ENCODE results near the gene WNT3A.

The WNT3A gene

GRCh38 chr1:228000416-228000815 is 6.4 kb upstream of the WNT3A start:
- DNase-seq: no peak

GRCh38 chr1:228000836-228001563 is 5.8 kb upstream of the WNT3A start:
- no peak for DNase-seq

GRCh38 chr1:228001738-228002535 is 4.9 kb upstream of the WNT3A start:
- no peak for DNase-seq

GRCh38 chr1:228002792-228003191 is 4.0 kb upstream of the WNT3A start:
- DNase-seq: no peak

GRCh38 chr1:228003461-228004330 is 3.1 kb upstream of the WNT3A start:
- DNase-seq: no peak

- peak; percentile 7 for DNase-seq
Measured at GRCh38 chr1:228004331-228004855, 2.4 kb upstream of the WNT3A start.

GRCh38 chr1:228004856-228005462 is 1.8 kb upstream of the WNT3A start:
- DNase-seq: no peak

GRCh38 chr1:228005511-228006033 is 1.2 kb upstream of the WNT3A start:
- DNase-seq: no peak

GRCh38 chr1:228006034-228006785 is 588 bp upstream of the WNT3A start:
- DNase-seq: no peak

GRCh38 chr1:228007049-228007800 is 427 bp downstream of the WNT3A start:
- DNase-seq: no peak

- no peak for DNase-seq
Measured at GRCh38 chr1:228007801-228008341, 1.1 kb downstream of the WNT3A start.

- no peak for DNase-seq
Measured at GRCh38 chr1:228008391-228009115, 1.8 kb downstream of the WNT3A start.

GRCh38 chr1:228009116-228009827 is 2.5 kb downstream of the WNT3A start:
- DNase-seq: no peak

GRCh38 chr1:228009828-228010775 is 3.3 kb downstream of the WNT3A start:
- DNase-seq: peak; percentile 27

- DNase-seq: no peak
Measured at GRCh38 chr1:228010921-228011320, 4.1 kb downstream of the WNT3A start.

- DNase-seq: no peak
Measured at GRCh38 chr1:228011721-228012311, 5.0 kb downstream of the WNT3A start.

- DNase-seq: no peak
Measured at GRCh38 chr1:228012555-228012954, 5.8 kb downstream of the WNT3A start.

Measured in NCI-H1092 (cell line).